HepG2 (cell line): ENCODE results near the gene KMT2B. TPM values are rescaled to one million over a fixed set of nuclear protein-coding genes. Genes with fewer than 3 reads are reported as not detected.

Source experiments
- AGO1 ChIP-seq: fragments of 200-400 bp; formaldehyde crosslinking; IDR thresholded peaks from 2 replicates; pipeline ENCODE4 v1.6.1; 2017; ENCODE audit warnings: mild to moderate bottlenecking, low read depth, low read length, moderate library complexity; ENCODE audit not compliant: poor library complexity, severe bottlenecking
- CBFB ChIP-seq: sonication (generic); formaldehyde crosslinking; IDR thresholded peaks from 2 replicates; pipeline ENCODE4 v1.4.0; 2020; ENCODE audit warnings: missing genetic modification reagents
- CERS6 ChIP-seq: sonication (generic); formaldehyde crosslinking; IDR thresholded peaks from 2 replicates; pipeline ENCODE4 v1.5.0; 2020; ENCODE audit warnings: missing genetic modification reagents
- ELF4 ChIP-seq: sonication (generic); formaldehyde crosslinking; IDR thresholded peaks from 2 replicates; pipeline ENCODE4 v1.5.0; 2020; ENCODE audit warnings: missing genetic modification reagents, mild to moderate bottlenecking, moderate library complexity, borderline replicate concordance
- KDM3A ChIP-seq: IDR thresholded peaks from 2 replicates; pipeline ENCODE4 v1.6.1; 2018; ENCODE audit warnings: low read depth, missing compliant biosample characterization
- KMT2A ChIP-seq: sonication (generic); formaldehyde crosslinking; IDR thresholded peaks from 2 replicates; pipeline ENCODE4 v1.4.0; 2020; ENCODE audit warnings: missing genetic modification reagents
- MTF2 ChIP-seq: sonication (generic); formaldehyde crosslinking; IDR thresholded peaks from 2 replicates; pipeline ENCODE4 v1.5.0; 2020; ENCODE audit warnings: missing genetic modification reagents, borderline replicate concordance
- PBX3 ChIP-seq: sonication (generic); formaldehyde crosslinking; IDR thresholded peaks from 2 replicates; pipeline ENCODE4 v1.8.1; 2023; ENCODE audit warnings: missing genetic modification reagents, inconsistent platforms, borderline replicate concordance
- PHF21A ChIP-seq: sonication (generic); formaldehyde crosslinking; IDR thresholded peaks from 2 replicates; pipeline ENCODE4 v1.5.0; 2020; ENCODE audit warnings: mild to moderate bottlenecking, missing genetic modification reagents
- PREB ChIP-seq: sonication (generic); formaldehyde crosslinking; IDR thresholded peaks from 2 replicates; pipeline ENCODE4 v1.4.0; 2020; ENCODE audit warnings: missing genetic modification reagents
- SP1 ChIP-seq, 2 experiments: fragments of 450-650 bp in 1 of 2; sonication (generic) in 1 of 2; formaldehyde crosslinking in 1 of 2; IDR thresholded peaks; 2 replicates each; pipeline versions ENCODE4 v1.4.0 to v1.6.1; 2016 to 2020; ENCODE audit warnings: missing genetic modification reagents in 1 of 2
- SP5 ChIP-seq: IDR thresholded peaks from 2 replicates; pipeline ENCODE4 v1.6.1; 2016; ENCODE audit warnings: low read depth, borderline replicate concordance
- SRSF9 ChIP-seq: fragments of 200-400 bp; formaldehyde crosslinking; IDR thresholded peaks from 2 replicates; pipeline ENCODE4 v1.6.1; 2018; ENCODE audit warnings: borderline replicate concordance, mild to moderate bottlenecking, low read depth, low read length; ENCODE audit not compliant: insufficient read depth, poor library complexity, severe bottlenecking
- XBP1 ChIP-seq: sonication (generic); formaldehyde crosslinking; IDR thresholded peaks from 2 replicates; pipeline ENCODE4 v1.5.0; 2020; ENCODE audit warnings: missing genetic modification reagents
- YY1 ChIP-seq: IDR thresholded peaks from 2 replicates; pipeline ENCODE4 v1.6.1; 2011; ENCODE audit warnings: low read length, low read depth, moderate library complexity, mild to moderate bottlenecking; ENCODE audit not compliant: insufficient read depth, insufficient replicate concordance
- ZNF281 ChIP-seq: sonication (generic); formaldehyde crosslinking; IDR thresholded peaks from 2 replicates; pipeline ENCODE4 v1.4.0; 2020; ENCODE audit warnings: missing genetic modification reagents, borderline replicate concordance
- ZNF331 ChIP-seq: sonication (generic); formaldehyde crosslinking; IDR thresholded peaks from 2 replicates; pipeline ENCODE4 v1.4.0; 2020; ENCODE audit warnings: missing genetic modification reagents
- ZNF737 ChIP-seq: sonication (generic); formaldehyde crosslinking; IDR thresholded peaks from 2 replicates; pipeline ENCODE4 v1.5.0; 2020; ENCODE audit warnings: missing genetic modification reagents, mild to moderate bottlenecking, borderline replicate concordance
- ZSCAN20 ChIP-seq: sonication (generic); formaldehyde crosslinking; IDR thresholded peaks from 2 replicates; pipeline ENCODE4 v1.4.0; 2020; ENCODE audit warnings: missing genetic modification reagents, mild to moderate bottlenecking, borderline replicate concordance
- ZSCAN5A ChIP-seq: sonication (generic); formaldehyde crosslinking; IDR thresholded peaks from 2 replicates; pipeline ENCODE4 v1.8.0; 2022; ENCODE audit warnings: mild to moderate bottlenecking, missing genetic modification reagents, borderline replicate concordance
- polyA plus RNA-seq, 8 experiments: library from polyadenylated mRNA; depleted of rRNA in 3 of 8; stranded (reverse) in 7 of 8; unstranded in 1 of 8; fragments of >200 nt; fragmentation: Illumina TruSeq in 4 of 8; extraction: Trizol in 4 of 8; gene quantifications; 2 replicates each; pipeline versions ENCODE4 v1.2.1 to v1.2.3, GENCODE V29; 2011 to 2016; ENCODE audit warnings: low read depth in 4 of 8, missing spikeins in 1 of 8, mixed read lengths in 1 of 8; ENCODE audit not compliant: insufficient read depth in 1 of 8
- total RNA-seq, 5 experiments: library from RNA; depleted of rRNA; stranded (reverse); fragments of >200 nt; fragmentation: Illumina TruSeq; extraction: Trizol; gene quantifications; 2 replicates each; pipeline ENCODE4 v1.2.3, GENCODE V29; 2016; ENCODE audit warnings: low read depth in 1 of 5

The KMT2B gene
- total and polyA plus RNA-seq, 2 of the 13 experiments (the other 11 are each of a cell fraction or from before 2014, with no cell fraction given), result 6.2 to 16.9 TPM

- TF ChIP-seq CERS6 (CRISPR knock-in tag) (no peak), ELF4 (peak; percentile 63; the same call in 1 of the 2 replicates), ZSCAN5A (CRISPR knock-in tag) (0 out of 2 replicates have a peak, but pooled peaks have one; percentile 57), ZSCAN20 (CRISPR knock-in tag) (0 out of 2 replicates have a peak, but pooled peaks have one; percentile 22), PREB (CRISPR knock-in tag) (0 out of 2 replicates have a peak, but pooled peaks have one; percentile 16), YY1 (peak; percentile 33), AGO1 (peak; percentile 19), SRSF9 (no peak), SP5 (CRISPR knock-in tag) (0 out of 2 replicates have a peak, but pooled peaks have one; percentile 5), PHF21A (peak; percentile 82), ZNF737 (no peak), ZNF281 (CRISPR knock-in tag) (no peak), ZNF331 (no peak; the same call in 1 of the 2 replicates), MTF2 (no peak), XBP1 (no peak), PBX3 (CRISPR knock-in tag) (no peak), KDM3A (peak; percentile 22; the same call in 1 of the 2 replicates), CBFB (CRISPR knock-in tag) (no peak; the same call in 1 of the 2 replicates), SP1 (IDR thresholded peaks at IDR 0.05) (no peak), SP1 (CRISPR knock-in tag; IDR thresholded peaks at IDR 0.05) (no peak; the same call in none of the 2 replicates), KMT2A (CRISPR knock-in tag) (peak; percentile 30)
Measured at GRCh38 chr19:35716801-35717664, 770 bp upstream of the KMT2B start (continued).
